ENCODE results near the gene MYOZ3. TPM values are rescaled to one million over a fixed set of nuclear protein-coding genes. Genes with fewer than 3 reads are reported as not detected.

The MYOZ3 gene
- total and polyA plus RNA-seq, 2 donors (not counting 1 experiment from before 2014, with no cell fraction given) = 0.04 TPM; not detected in 1

DNA sequence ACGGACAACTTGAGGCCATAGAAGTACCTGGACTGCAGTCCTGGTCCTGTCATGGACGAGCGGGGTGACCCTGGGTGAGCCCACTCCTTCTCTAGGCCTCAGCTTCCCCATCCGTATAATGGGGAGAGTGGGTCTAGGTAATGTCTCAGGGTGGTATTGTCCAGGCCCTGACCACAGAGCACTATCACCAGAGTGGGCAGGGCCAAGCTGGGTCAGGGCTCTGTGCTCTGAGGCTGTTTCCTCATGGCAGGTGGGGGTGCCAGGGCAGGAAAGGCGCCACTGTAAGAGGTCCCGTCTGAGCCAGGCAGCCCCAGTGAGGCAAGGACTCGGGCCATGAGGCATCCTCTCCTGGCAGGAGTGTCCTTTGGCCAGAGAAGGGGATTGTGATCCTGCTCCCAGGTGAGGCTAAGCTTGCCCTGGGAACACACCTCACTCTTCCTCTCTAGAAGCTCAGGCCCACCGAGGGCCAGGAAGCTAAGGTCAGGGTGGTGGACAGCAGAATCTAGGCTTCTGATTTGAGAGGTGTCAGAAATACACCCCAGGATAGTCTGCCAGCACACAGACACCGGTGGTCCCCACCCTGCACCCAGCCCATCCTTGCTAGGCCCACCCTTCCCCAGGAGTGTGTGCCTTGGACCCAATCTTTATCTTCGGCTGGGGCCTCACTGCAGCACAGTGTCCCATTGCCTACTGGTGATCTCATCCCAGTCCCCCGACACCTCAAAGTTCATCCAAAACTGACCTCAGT is 1.5 kb upstream of the MYOZ3 start:
- Histone ChIP-seq H3K4me3 (ENCODE audit: control extremely low read depth in 1 of 5, extremely low read depth in 1 of 5, insufficient read depth in 1 of 5, low read depth in 2 of 5, low read length in 4 of 5) (no peak overlapping the region), H3K79me2 (ENCODE audit: control insufficient read depth, insufficient read depth, low read length) (no peaks in the 10 kb centered on the region), H4K20me1 (ENCODE audit: control insufficient read depth, insufficient read depth, low read length, poor library complexity, severe bottlenecking) (no peaks in the 10 kb centered on the region), H3K27ac (ENCODE audit: low read length in 2 of 2) (no peak overlapping the region), H2AFZ (ENCODE audit: insufficient read depth, low read depth, low read length, poor library complexity, severe bottlenecking) (no peak overlapping the region), H3K4me2 (replicated peaks; ENCODE audit: low read depth, low read length, poor library complexity, severe bottlenecking) (no peak overlapping the region), H3K27me3 (replicated peaks in 1 of 4; ENCODE audit: control extremely low read depth in 1 of 4, control insufficient read depth in 3 of 4, insufficient read depth in 4 of 4, low read length in 3 of 4) (peaks cover 0 to 10% (median 0%) of the 10 kb centered on the region in 4 experiments), H3K9ac (ENCODE audit: low read length) (no peak overlapping the region), H3K9me3 (ENCODE audit: control extremely low read depth in 1 of 3, control insufficient read depth in 2 of 3, insufficient read depth in 1 of 3, low read length in 2 of 3) (no peaks in the 10 kb centered on the region), H3K4me1 (ENCODE audit: control insufficient read depth in 2 of 2, insufficient read depth in 2 of 2, low read length in 2 of 2) (peaks cover 10 to 15% of the 10 kb centered on the region in 2 donors), H3K36me3 (replicated peaks in 1 of 2; ENCODE audit: control extremely low read depth in 1 of 2, control insufficient read depth in 1 of 2, extremely low read depth in 1 of 2, insufficient read depth in 2 of 2, low read length in 1 of 2) (no peaks in the 10 kb centered on the region)
- H3K4me1 Mint-ChIP-seq = peaks cover 11% of the 10 kb centered on the region
- POLR2A ChIA-PET = no interaction called here
- DNase-seq (no peak), ATAC-seq (ENCODE audit: low read depth) (no peak)
- 87% methylated on average over 10 of the region's 11 CpGs for WGBS (ENCODE audit: insufficient coverage)
- no peak for TF ChIP-seq EZH2 (IDR thresholded peaks at IDR 0.05; ENCODE audit: borderline replicate concordance, insufficient read depth, low read depth, low read length, poor library complexity, severe bottlenecking)
- TF ChIP-seq, protein P1, sequence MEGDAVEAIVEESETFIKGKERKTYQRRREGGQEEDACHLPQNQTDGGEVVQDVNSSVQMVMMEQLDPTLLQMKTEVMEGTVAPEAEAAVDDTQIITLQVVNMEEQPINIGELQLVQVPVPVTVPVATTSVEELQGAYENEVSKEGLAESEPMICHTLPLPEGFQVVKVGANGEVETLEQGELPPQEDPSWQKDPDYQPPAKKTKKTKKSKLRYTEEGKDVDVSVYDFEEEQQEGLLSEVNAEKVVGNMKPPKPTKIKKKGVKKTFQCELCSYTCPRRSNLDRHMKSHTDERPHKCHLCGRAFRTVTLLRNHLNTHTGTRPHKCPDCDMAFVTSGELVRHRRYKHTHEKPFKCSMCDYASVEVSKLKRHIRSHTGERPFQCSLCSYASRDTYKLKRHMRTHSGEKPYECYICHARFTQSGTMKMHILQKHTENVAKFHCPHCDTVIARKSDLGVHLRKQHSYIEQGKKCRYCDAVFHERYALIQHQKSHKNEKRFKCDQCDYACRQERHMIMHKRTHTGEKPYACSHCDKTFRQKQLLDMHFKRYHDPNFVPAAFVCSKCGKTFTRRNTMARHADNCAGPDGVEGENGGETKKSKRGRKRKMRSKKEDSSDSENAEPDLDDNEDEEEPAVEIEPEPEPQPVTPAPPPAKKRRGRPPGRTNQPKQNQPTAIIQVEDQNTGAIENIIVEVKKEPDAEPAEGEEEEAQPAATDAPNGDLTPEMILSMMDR (IDR thresholded peaks at IDR 0.05) = no peak
- intact Hi-C loops (cut with micrococcal nuclease) = no loop called here
- CTCF ChIA-PET = interaction anchor here (0.6 to 1.0 kb wide), 2 partner anchors 100 to 172 kb away, joined by 4 to 5 read pairs; no protein-coding TSS in a partner anchor
- H3K27ac Mint-ChIP-seq = no peak overlapping the region
- H3K9me3 Mint-ChIP-seq (ENCODE audit: insufficient read depth) = no peaks in the 10 kb centered on the region
- H3K4me3 Mint-ChIP-seq = no peak overlapping the region
- H3K27me3 Mint-ChIP-seq = peaks cover 15% of the 10 kb centered on the region

DNA sequence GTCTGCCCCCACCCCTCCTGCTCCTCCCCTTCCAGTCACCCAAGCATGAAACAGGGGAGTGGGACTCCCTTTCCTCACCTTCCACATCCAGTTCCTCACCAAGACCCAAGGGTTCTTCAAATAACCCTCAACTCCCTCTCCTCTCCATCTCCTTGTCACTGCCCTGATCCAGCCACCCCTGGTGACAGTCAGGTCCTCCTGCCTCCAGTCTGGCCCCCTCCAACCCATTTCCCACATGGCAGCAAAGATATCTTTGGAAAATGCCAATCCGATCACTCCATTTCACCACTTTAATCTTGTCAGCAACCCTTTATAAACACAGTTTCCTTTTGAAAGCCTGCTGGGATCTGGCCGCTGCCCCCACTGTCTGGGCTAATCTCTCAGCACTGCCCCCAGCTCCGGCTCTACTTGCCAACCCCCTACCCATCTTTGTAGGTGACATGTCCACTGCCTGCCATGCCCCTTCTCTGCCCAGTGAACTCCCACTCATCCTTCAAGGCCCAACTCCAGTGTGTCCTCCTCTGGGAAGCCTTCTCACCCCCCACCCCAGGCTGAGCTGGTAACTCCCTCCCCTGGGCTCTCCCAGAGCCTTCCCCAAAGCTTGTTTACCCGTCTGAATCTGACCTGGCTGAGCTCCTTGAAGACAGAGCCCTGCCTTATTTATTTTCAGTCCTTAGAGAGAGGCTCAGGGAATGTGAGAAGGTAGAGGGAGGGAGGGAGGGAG is 781 bp upstream of the MYOZ3 start:
- ATAC-seq (ENCODE audit: low read depth) (no peak), DNase-seq (no peak)
- H3K36me3 ChIP-seq (replicated peaks in 1 of 2; ENCODE audit: control extremely low read depth in 1 of 2, control insufficient read depth in 1 of 2, extremely low read depth in 1 of 2, insufficient read depth in 2 of 2, low read length in 1 of 2) = no peaks in the 10 kb centered on the region
- no peak overlapping the region for H3K27ac Mint-ChIP-seq
- H3K9me3 ChIP-seq (ENCODE audit: control extremely low read depth in 1 of 3, control insufficient read depth in 2 of 3, insufficient read depth in 1 of 3, low read length in 2 of 3) = no peaks in the 10 kb centered on the region
- no peak for TF ChIP-seq EZH2 (IDR thresholded peaks at IDR 0.05; ENCODE audit: borderline replicate concordance, insufficient read depth, low read depth, low read length, poor library complexity, severe bottlenecking)
- TF ChIP-seq, protein P1 (IDR thresholded peaks at IDR 0.05) = no peak
- H3K4me3 ChIP-seq (ENCODE audit: control extremely low read depth in 1 of 5, extremely low read depth in 1 of 5, insufficient read depth in 1 of 5, low read depth in 2 of 5, low read length in 4 of 5) = no peak overlapping the region
- no peak overlapping the region for H3K4me2 ChIP-seq (replicated peaks; ENCODE audit: low read depth, low read length, poor library complexity, severe bottlenecking)
- no peak overlapping the region for H3K27ac ChIP-seq (ENCODE audit: low read length in 2 of 2)
- H3K4me1 Mint-ChIP-seq = peaks cover 10% of the 10 kb centered on the region
- H3K9me3 Mint-ChIP-seq (ENCODE audit: insufficient read depth) = no peaks in the 10 kb centered on the region
- ChIA-PET CTCF (interaction anchor here (1.0 to 1.5 kb wide), 2 partner anchors 100 to 101 kb away, joined by 5 read pairs; no protein-coding TSS in a partner anchor), POLR2A (no interaction called here)
- peaks cover 0 to 10% (median 0%) of the 10 kb centered on the region in 4 experiments for H3K27me3 ChIP-seq (replicated peaks in 1 of 4; ENCODE audit: control extremely low read depth in 1 of 4, control insufficient read depth in 3 of 4, insufficient read depth in 4 of 4, low read length in 3 of 4)
- no peaks in the 10 kb centered on the region for H4K20me1 ChIP-seq (ENCODE audit: control insufficient read depth, insufficient read depth, low read length, poor library complexity, severe bottlenecking)
- H3K79me2 ChIP-seq (ENCODE audit: control insufficient read depth, insufficient read depth, low read length) = no peaks in the 10 kb centered on the region
- no peak overlapping the region for H3K9ac ChIP-seq (ENCODE audit: low read length)
- intact Hi-C loops (cut with micrococcal nuclease) = no loop called here
- H3K4me3 Mint-ChIP-seq = no peak overlapping the region
- WGBS (ENCODE audit: insufficient coverage) = 86% methylated on average over 4 of the region's 4 CpGs
- no peak overlapping the region for H2AFZ ChIP-seq (ENCODE audit: insufficient read depth, low read depth, low read length, poor library complexity, severe bottlenecking)
- peaks cover 19% of the 10 kb centered on the region for H3K27me3 Mint-ChIP-seq
- H3K4me1 ChIP-seq (ENCODE audit: control insufficient read depth in 2 of 2, insufficient read depth in 2 of 2, low read length in 2 of 2) = peaks cover 10 to 15% of the 10 kb centered on the region in 2 donors

Measured in B cell (primary cell).